Measurements from ENCODE around the gene GALNT16.
"Not testable (repeated sequence)": the region's sequence is repeated elsewhere in the genome, so short reads cannot be mapped to it uniquely, and the experiment has no call there.

Gene GALNT16

GRCh38 chr14:69372146-69372545 lies 112.2 kb downstream of the GALNT16 start:
- no peak for DNase-seq

GRCh38 chr14:69373104-69373503 lies 113.1 kb downstream of the GALNT16 start:
- DNase-seq, result no peak

DNA sequence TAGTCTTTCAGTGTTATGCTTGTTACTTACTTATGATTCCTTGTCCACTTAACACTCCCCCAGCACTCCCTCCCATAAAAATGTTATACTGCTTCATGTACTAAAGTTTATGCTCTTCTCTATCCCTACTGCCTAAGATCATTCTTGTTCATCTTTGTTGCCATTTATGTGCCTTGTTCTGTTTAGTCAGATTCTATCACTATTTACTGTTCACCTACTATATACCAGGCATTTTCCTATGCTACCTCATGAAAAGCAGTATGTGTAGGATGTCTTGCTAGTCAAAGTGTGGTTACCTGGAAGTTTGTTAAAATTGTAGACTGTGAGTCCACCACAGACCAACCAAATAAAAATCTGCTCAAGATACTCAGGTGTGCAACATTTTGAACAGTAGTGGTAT lies 114.3 kb downstream of the GALNT16 start:
- DNase-seq, result no peak

- DNase-seq, result no peak
Observed at GRCh38 chr14:69375182-69375581, 115.2 kb downstream of the GALNT16 start.

DNA sequence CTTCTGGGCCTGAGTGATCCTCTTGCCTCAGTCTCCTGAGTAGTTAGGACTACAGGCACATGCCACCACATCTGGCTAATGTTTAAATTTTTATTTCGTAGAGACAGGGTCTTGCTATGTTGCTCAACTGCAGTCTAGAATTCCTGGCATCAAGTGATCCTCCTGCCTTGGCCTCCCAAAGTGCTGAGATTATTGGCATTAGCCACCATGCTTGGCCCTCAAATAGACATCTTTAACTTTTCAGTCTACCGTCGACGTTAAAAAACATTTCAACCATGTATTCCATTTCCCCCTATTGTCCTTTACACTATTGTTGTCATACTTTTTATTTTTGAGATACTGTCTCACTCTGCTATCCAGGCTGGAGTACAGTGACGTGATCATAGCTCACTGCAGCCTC lies 115.8 kb downstream of the GALNT16 start:
- DNase-seq, result no peak

GRCh38 chr14:69376439-69376838 lies 116.5 kb downstream of the GALNT16 start:
- no peak for DNase-seq

DNA sequence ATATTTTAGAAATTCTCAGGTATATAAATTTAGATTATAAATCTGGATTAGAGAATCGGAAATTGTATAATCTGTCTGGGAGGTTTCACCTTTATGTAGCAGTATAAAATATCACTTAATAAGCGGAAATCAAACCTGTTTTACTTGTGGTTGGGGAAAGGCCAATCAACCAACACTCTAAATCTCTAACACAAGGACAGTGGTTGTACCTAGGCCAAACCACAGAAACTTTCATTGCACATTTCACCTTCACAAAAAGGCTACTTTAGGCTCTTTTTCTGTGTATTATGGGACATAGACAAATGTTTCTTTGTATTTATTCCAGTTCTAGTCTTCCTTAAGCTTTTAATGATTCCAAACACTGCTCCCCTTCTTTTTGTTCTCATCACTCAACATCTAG lies 118.3 kb downstream of the GALNT16 start:
- DNase-seq, result no peak

DNA sequence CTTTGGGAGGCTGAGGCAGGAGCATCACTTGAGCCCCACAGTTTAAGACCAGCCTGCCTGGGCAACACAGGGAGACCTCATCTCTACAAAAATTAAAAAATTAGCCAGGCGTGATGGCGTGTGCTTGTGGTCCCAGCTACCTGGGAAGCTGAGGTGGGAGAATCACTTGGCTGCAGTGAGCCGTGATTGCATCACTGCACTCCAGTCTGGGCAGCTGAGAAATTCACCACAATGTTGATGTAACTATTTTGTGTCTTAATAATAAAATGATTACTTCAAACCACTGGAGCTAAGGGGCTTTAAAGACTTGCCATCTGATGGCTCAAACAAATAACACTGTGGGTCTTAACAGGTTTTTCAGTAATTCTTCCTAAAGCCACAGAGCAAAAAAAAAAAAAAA lies 127.4 kb downstream of the GALNT16 start:
- no peak for DNase-seq

- DNase-seq, result not testable (repeated sequence)
Observed at GRCh38 chr14:69391400-69391799, 131.4 kb downstream of the GALNT16 start.

GRCh38 chr14:69392481-69392880 lies 132.5 kb downstream of the GALNT16 start:
- no peak for DNase-seq

GRCh38 chr14:69395929-69396328 lies 136.0 kb downstream of the GALNT16 start:
- DNase-seq, result no peak

- peak; percentile 92 for DNase-seq
Observed at GRCh38 chr14:69398053-69398817, 138.3 kb downstream of the GALNT16 start, which contains the start of the genes ERH and SLC39A9. Gene ERH, minus strand, starts transcription at chr14:69398299. Its CDS starts 66 bp downstream, at chr14:69398233. Gene SLC39A9, plus strand, starts transcription at chr14:69398692. Its CDS starts 678 bp downstream, at chr14:69399370.

GRCh38 chr14:69398818-69399210 lies 138.9 kb downstream of the GALNT16 start:
- no peak for DNase-seq

GRCh38 chr14:69399750-69400149 lies 139.8 kb downstream of the GALNT16 start:
- DNase-seq, result no peak

- DNase-seq, result no peak
Observed at GRCh38 chr14:69400154-69400553, 140.2 kb downstream of the GALNT16 start.

- no peak for DNase-seq
Observed at GRCh38 chr14:69401841-69402240, 141.9 kb downstream of the GALNT16 start.

GRCh38 chr14:69404478-69404877 lies 144.5 kb downstream of the GALNT16 start:
- no peak for DNase-seq

GRCh38 chr14:69404883-69405282 lies 144.9 kb downstream of the GALNT16 start:
- no peak for DNase-seq

- no peak for DNase-seq
Observed at GRCh38 chr14:69405762-69406161, 145.8 kb downstream of the GALNT16 start.

Data from NCI-H146 (cell line).